HG03025 (cell line): ENCODE measurements around the gene RNF14.
"Not testable (repeated sequence)": the region's sequence is repeated elsewhere in the genome, so short reads cannot be mapped to it uniquely, and the experiment has no call there.

Source experiments
- ATAC-seq: cut with Tn5 transposase; IDR thresholded peaks from one replicate; pipeline ENCODE4 v1.9.1; 2021; ENCODE audit warnings: mild to moderate bottlenecking, moderate library complexity; ENCODE audit not compliant: unreplicated experiment, low FRiP score

RNF14 gene, protein sequence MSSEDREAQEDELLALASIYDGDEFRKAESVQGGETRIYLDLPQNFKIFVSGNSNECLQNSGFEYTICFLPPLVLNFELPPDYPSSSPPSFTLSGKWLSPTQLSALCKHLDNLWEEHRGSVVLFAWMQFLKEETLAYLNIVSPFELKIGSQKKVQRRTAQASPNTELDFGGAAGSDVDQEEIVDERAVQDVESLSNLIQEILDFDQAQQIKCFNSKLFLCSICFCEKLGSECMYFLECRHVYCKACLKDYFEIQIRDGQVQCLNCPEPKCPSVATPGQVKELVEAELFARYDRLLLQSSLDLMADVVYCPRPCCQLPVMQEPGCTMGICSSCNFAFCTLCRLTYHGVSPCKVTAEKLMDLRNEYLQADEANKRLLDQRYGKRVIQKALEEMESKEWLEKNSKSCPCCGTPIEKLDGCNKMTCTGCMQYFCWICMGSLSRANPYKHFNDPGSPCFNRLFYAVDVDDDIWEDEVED

DNA sequence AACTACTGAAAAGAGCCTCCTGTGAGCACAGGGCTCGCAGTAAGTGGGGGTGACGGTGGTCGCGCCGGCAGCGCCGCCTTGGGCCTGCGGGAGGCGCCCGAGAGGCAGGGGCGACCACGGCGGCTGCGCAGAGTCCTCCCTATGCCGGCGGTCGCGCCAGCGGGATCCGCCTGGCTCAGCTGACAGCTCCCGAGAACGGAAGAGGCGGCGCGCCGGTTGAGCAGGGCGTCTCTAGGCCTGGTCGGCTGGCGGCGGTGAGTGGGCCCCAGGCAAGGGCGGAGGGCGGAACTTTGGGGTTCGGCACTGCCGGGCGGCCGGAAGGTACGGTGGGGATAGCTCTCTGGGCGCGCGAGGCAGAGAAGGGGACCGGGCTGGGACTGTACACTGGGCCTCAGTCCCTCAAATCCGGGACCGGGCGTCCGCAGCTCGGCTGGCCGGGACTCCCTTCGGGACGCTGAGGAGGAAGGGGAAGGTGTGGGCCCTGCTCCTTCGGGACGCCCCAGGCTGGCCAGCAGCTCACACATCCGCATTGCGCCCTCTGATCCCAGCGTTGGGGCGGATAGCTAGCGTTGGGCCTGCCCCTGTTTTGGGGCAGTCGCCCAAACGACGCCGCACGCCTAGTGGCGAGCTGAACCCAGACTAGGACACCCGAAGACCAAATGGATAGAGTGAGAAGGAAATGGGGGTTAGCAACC lies at the start of gene RNF14:
Gene RNF14, plus strand, starts transcription at position 192 of the 695 bp plus-strand sequence. CDS start 4,484 bp downstream, outside the sequence.
- ATAC-seq, result peak; percentile 93

DNA sequence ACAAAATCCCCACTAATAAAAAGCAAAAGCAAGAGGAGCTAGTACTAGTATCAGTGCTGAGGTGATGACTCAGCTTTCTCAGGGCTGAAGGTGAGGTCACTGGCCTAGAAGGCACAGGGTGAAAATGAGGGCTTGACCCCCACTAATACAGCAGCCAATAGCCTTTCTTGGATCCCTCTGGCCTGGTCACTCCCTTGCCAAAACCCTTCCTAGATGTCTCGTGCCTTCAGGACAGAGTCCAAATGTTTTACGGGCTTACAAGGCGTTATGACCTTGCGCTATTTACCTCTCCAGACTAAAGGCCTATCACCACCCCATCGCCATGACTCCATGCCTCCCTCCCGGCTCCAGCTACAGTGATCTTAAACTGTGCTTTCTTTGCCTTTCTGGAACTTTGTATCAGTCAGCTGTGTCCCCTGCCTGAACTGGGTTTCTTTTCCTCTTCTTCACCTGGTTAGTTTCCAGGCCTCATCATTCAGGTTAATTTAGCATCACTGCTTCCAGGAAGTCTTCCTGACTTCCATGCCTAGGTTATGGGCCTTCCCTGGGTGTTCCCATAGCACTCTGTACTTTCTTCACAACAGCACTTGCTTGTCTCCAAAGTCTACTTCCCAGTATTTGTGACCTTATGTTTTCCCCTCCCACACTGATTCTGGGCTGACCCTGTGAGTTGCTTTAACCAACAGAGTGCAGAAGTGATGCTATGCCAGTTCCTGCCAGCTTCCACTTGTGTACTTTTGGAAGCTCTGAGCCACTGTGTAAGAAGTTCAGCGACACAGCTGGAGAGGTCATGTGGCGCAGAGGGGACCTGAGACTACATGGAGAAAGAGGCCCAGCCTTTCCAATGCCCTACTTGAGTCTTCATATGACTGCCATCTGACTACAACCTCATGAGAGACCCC lies 49.4 kb upstream of the RNF14 start:
- ATAC-seq, result no peak

DNA sequence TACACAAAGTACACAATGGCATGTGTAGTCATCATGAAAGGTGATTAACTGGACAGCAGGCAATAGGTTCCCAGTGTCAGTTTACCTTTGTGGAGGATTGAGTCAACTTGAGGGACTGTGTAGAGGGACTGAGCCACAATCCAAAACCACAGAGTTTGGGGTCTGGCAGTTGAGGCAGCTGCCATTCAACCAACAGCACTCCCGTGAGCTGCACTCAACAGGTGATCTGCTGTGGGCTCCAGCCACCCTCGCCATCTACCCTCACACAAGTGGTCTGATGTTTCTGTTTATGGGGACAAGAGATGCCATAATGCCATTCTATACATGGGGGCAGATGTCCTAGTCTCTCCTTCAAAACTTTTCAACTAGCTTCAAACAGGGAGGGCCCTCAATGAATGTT lies 48.1 kb upstream of the RNF14 start:
- no peak for ATAC-seq

DNA sequence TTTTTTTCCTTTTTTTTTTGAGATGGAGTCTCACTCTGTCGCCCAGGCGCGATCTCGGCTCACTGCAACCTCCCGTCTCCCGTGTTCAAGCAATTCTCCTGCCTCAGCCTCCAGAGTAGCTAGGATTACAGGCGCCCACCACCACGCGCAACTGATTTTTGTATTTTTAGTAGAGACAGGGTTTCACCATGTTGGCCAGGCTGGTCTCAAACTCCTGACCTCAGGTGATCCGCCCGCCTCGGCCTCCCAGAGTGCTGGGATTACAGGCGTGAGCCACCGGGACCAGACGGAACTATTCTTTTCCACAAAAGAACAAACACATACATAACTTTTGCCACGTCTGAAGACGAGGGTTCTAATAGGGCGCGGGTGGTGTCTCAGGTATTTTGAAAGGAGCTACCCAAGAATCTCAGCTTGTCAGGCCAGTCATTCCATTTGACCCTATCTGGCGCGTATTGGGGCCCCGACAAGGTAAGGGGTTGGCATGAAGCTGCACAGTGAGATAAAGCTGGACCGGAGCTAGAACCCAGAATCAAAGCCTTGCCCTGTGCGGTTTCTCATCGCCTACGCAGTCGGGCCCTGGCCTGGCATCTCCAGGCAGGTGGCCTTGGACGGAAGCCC lies 46.0 kb upstream of the RNF14 start:
- ATAC-seq, result not testable (repeated sequence)

DNA sequence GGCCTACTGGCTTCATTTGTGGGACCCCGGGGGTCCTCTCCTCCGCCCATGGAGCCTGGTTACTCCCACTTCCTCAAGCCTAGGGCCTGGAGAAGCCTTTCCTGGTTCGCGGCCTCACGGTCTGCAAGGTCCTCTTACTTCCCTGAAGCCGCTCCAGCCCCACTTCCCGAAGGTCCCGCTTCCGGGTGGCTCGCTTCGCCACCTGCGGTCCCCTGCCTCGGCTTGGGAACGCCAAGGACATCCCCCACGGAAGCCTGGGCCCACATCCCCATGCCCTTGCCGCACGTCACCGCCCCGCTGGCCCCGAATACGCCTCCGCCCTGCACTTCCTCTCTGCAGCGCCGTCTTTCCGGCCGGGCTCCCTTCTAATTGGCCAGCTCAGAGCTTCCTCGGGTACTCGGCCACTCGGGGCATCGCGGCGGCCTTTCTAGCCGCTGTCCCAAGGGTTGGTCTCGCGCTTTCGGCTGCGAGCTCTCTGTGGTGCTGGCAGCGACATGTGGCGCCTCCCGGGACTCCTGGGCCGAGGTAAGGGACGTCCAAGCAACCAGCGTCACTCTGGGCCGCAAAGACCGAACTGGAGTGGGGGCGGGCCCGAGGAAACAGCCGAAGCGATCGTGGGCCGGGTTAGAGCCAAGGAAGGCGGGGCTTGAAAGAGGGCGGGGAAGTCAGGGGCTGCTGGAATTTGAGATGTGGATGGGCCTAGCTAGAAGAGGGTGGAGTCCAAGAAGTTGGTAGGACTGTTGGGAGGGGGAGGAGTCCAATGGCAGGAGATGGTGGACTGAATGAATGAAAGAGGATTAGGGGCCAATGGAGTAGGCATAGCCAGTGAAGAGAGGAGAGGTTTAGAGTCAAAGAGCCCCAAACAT lies 45.2 kb upstream of the RNF14 start, which contains the start of gene DELE1:
Gene DELE1, plus strand, starts transcription at position 424 of the 866 bp plus-strand sequence. Its CDS starts 71 bp downstream, at position 495.
- ATAC-seq, result peak; percentile 99

DNA sequence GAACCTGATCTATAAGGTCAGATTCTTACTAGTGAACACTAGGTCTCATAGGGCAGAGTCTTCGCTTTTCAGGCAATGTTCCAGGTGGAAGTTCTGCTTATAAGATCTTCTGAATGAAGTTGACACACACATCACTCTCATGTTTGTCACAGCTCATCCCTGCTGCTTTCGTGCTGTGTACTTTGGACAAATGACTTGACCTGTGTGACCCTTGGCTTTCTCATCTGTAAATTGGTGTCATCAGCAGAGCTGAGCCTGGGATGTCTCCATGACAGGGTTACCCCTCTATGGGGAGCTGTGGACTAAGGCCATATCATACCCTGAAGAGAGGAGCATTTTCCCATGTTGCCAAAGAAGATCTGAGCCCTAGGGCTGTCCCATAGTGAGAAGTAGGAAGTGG lies 42.5 kb upstream of the RNF14 start:
- no peak for ATAC-seq

DNA sequence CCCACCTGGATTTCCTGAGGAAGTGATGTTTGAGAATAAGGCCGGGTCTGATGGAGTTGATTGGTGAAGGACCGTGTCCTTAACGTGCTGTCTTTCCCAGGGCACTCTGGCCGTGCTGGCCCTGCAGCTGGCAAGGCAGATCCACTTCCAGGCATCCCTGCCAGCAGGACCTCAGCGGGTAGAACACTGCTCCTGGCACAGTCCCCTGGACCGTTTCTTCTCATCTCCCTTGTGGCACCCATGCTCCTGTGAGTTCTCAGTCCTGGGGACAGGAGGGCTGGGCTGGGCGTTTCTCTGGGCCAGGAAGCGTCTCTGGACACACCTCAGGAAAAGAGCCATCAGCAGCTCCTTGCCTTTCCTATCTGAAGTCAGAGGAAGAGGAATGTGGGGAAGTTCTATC lies 40.9 kb upstream of the RNF14 start:
- ATAC-seq, result no peak

DNA sequence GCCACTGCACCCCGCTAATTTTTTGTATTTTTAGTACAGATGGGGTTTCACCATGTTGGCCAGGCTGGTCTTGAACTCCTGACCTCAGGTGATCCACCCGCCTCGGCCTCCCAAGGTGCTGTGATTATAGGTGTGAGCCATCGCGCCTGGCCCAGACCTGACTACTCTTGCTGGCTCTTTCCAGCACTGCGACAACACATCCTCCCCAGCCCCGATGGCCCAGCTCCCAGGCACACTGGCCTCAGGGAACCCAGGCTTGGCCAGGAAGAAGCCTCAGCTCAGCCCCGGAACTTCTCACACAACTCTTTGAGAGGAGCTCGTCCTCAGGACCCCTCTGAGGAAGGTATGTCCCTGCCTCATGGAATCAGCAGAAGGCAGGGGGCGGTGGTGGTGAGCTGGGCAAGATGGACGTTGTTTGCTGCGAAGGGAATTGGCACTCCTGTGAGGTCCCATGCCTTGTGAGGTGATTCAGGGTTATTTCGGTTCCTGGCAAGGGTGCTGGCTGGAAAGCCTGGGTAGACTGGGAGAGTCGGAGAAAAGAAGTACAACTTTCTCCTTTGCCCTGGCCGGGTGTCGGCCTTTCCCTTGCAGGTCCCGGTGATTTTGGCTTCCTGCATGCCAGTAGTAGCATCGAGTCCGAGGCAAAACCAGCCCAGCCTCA lies 39.4 kb upstream of the RNF14 start:
- no peak for ATAC-seq

DNA sequence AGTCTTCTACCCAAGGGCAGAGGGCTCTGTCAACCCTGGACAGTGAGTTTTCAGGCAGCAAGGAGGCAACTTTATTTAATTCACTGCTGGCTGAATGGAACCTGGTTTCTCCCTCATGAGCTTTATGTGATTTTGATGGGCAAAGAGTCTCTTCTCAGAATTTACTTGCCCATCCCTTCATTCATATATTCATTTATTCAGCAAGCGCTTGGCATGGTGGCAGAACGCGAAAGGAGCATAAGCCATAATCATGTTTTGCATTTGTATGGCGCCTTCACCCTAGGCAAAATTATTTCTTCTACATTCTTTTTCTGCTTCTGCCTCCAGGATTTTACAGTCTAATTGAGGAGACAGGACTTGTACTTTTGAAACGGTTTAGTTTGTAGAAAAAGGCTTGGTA lies 37.2 kb upstream of the RNF14 start:
- ATAC-seq, result no peak

DNA sequence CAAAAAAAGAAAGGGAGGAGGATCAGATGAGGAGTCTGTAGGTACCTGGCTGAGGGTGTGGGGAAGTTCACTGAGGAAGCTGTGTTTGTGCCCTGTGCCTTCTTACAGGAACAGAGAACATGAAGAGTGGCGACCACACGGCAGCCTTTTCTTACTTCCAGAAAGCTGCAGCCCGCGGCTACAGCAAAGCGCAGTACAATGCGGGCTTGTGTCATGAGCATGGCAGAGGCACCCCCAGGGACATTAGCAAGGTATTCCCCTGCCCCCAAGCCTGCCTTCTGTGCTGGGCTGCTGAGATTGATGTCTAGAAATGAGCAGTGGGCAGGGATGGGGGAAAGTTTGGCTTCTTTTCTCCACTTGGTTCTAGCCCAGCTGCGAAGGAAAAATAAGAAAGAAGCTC lies 35.8 kb upstream of the RNF14 start:
- ATAC-seq, result no peak

DNA sequence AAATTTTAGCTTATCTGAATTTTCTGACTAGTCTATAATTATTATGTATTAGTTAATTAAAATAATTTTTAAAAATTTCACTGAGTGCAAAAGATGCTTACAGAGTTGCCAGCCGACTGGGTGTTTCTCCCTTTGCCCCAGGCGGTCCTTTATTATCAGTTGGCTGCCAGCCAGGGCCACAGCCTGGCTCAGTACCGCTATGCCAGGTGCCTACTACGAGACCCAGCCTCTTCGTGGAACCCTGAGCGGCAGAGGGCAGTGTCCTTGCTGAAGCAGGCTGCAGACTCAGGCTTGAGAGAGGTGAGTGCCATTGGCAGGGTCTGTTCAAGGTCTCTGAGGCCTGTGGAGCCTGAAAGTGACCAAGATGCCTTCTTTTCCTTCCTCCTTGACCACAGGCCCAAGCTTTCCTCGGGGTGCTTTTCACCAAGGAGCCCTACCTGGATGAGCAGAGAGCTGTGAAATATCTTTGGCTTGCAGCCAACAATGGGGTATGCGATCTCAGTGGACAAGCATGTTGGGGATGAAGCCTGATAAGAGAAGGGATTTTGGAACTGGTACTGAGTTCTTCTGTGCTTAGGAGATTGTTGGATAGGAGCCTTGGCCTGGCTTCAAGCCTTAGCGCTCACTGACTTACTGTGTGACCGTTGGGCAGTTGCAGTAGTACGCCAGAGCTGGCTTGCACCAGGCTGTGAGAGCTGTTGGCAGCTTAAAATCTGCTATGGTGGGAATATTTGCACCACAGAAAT lies 34.6 kb upstream of the RNF14 start:
- no peak for ATAC-seq

DNA sequence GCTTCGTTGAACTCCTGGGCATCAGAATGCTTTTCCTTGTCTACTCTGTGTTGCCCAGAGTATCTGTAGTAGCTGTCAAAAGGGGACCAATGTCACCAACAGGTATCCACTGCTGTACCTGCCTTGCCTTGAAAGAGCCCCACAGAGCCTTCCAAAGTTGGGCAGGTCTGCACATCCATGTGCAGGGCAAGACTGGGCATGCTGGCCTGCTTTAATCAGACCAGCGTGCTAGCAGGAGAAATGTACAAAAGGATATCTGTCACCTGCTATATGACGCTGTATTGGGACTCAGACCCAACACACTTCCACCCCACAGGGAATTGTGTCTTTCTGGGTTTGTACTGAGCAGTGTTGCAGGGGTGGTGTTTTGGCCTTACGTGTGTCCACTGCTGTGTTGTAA lies 33.4 kb upstream of the RNF14 start:
- ATAC-seq, result no peak

DNA sequence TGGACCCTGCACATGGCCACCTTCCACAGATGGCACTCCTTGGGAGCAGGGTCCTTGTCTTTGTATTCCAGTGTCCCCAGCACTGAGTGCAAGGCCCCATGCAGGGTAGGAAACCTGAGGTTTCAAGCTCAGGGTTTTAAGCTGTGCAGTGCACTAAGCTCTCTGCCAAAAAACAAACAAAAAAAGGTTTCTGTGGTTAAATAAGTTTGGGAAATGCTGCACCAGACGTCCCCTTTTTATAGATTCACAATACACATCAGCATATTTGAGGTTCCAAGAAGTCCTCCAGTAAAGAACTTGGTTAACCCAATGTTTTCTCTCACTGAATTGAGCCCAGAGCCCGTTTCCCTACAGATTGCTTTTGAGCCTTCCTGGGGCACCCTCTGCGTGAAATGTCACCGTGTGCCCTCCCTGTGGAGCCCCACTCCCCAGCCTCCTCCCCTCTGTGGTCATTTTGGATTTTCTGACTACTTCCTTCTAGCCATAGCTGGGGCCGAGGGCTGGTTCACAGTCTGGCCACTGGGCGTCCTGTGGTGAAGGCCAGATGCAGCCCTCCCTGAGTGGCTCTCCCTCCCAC lies 28.1 kb upstream of the RNF14 start:
- ATAC-seq, result no peak

DNA sequence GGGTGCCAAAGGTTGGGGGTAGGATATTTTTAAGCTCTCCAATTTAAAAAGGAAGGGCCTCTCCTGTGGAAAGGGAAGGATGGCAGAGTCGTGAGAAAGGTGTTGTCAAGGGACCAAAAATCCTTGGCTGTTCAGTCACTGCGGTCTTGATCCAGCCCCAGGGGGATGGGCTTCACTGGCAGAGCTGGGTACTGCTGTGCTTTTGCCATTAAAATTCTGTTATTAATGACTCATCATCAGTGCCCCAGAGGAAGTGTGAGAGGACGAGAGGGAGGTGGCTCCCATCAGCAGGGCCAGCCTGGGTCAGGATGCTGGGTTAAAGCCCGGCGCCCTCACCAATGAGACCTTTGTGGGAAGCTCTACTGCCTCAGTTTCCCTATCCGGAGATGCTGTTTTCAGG lies 27.6 kb upstream of the RNF14 start:
- ATAC-seq, result no peak

DNA sequence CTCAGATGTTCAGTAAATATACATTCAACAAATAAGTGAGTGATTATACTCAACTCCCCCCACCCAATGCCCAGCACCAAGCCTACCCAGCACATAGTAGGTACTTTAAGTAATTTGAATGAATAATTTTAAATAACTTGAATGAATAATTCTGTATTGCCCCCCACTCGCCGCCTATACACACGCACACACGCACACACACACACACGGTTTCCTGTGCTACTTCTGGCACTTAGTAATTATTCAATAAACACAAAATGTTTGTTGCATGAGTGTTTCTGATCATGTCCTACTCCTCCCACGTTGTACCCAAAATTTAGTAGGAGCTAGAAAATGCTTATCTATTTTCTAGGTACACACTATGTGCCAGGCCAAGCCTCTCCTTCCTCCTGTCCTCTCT lies 27.1 kb upstream of the RNF14 start:
- no peak for ATAC-seq

DNA sequence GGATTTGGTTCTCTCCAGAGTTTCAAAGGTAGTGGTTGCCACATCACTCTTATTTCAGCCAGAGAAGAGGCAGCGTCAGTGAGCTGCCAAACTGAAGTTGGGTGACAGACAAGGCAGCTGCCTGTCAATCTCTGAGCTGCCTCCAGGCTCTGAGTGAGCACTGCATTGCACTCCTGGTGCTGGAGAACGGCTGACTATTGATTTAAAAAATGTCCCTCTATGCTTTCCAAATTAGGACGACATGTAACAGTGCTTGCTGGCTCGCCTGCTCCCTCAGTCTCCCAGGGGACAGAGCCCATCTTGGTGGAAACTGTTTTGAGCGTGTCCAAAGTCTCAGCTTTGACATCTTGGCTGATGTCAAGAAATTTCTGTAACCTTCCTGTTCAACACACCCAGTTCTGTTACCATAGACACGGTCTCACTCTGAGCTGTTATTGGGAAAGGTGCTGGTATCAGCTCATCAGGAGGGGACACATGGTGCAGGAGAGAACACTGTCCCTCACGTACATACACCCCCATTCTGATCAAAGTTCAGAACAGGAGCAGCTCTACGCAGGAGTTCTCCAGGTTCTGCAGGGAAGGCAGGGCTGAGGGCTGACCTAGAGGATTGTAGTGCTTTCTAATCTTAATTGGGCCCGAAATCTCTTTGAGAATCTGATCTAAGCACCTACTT lies 26.6 kb upstream of the RNF14 start:
- no peak for ATAC-seq

DNA sequence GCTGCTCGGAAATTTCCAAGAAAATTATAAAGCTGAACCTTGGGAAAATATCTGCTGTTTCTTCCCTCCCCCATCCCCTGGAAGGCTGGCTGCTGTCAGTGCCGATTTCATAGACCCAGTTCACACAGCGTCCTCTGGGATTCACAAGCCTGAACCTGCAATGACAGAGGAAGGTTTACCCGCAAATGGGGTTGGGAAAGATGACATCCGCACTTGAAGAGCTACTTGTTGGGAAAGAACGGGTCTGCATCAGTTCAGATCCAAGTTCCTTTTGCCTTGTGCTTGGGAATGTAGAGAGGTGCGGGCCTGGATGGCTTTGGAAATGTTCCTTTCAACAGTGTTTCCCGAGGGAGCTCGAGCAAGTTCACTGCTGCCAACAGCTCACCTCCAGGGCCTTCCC lies 24.8 kb upstream of the RNF14 start:
- ATAC-seq, result no peak
